Measurements from ENCODE around the gene FMR1.

The FMR1 gene

GRCh38 chrX:147884958-147885357 is 26.8 kb upstream of the FMR1 start:
- TF ChIP-seq POLR2AphosphoS5 (IDR thresholded peaks at IDR 0.05; ENCODE audit: low read depth, low read length): no peak
- TF ChIP-seq REST (IDR thresholded peaks at IDR 0.05; ENCODE audit: insufficient read depth in 1 of 2, low read depth in 2 of 2, low read length in 2 of 2): no peak
- no peak for TF ChIP-seq TAF1 (IDR thresholded peaks at IDR 0.05; ENCODE audit: borderline replicate concordance, insufficient read depth, low read length)
- no peak for TF ChIP-seq FOXP2 (optimal IDR thresholded peaks at IDR 0.05; ENCODE audit: borderline replicate concordance, extremely low read depth, extremely low read length, insufficient read depth)
- no peak for TF ChIP-seq SIN3A (IDR thresholded peaks at IDR 0.05; ENCODE audit: borderline replicate concordance, insufficient read depth, low read length)

- TF ChIP-seq FOXP2 (optimal IDR thresholded peaks at IDR 0.05; ENCODE audit: borderline replicate concordance, extremely low read depth, extremely low read length, insufficient read depth): no peak
- TF ChIP-seq REST (IDR thresholded peaks at IDR 0.05; ENCODE audit: insufficient read depth in 1 of 2, low read depth in 2 of 2, low read length in 2 of 2): no peak
- no peak for TF ChIP-seq POLR2AphosphoS5 (IDR thresholded peaks at IDR 0.05; ENCODE audit: low read depth, low read length)
Measured at GRCh38 chrX:147890756-147891155, 21.0 kb upstream of the FMR1 start.

- TF ChIP-seq POLR2AphosphoS5 (IDR thresholded peaks at IDR 0.05; ENCODE audit: low read depth, low read length) (no peak), TAF1 (IDR thresholded peaks at IDR 0.05; ENCODE audit: borderline replicate concordance, insufficient read depth, low read length) (no peak), SIN3A (IDR thresholded peaks at IDR 0.05; ENCODE audit: borderline replicate concordance, insufficient read depth, low read length) (no peak), FOXP2 (optimal IDR thresholded peaks at IDR 0.05; ENCODE audit: borderline replicate concordance, extremely low read depth, extremely low read length, insufficient read depth) (no peak), REST (IDR thresholded peaks at IDR 0.05; ENCODE audit: insufficient read depth in 1 of 2, low read depth in 2 of 2, low read length in 2 of 2) (no peak)
Measured at GRCh38 chrX:147891896-147892295, 19.8 kb upstream of the FMR1 start.

- TF ChIP-seq POLR2AphosphoS5 (IDR thresholded peaks at IDR 0.05; ENCODE audit: low read depth, low read length) (no peak), SIN3A (IDR thresholded peaks at IDR 0.05; ENCODE audit: borderline replicate concordance, insufficient read depth, low read length) (no peak)
Measured at GRCh38 chrX:147893741-147894140, 18.0 kb upstream of the FMR1 start.

GRCh38 chrX:147894366-147894963 is 17.3 kb upstream of the FMR1 start:
- TF ChIP-seq TAF1 (IDR thresholded peaks at IDR 0.05; ENCODE audit: borderline replicate concordance, insufficient read depth, low read length): no peak
- no peak for TF ChIP-seq FOXP2 (optimal IDR thresholded peaks at IDR 0.05; ENCODE audit: borderline replicate concordance, extremely low read depth, extremely low read length, insufficient read depth)
- no peak for TF ChIP-seq POLR2AphosphoS5 (IDR thresholded peaks at IDR 0.05; ENCODE audit: low read depth, low read length)
- no peak for TF ChIP-seq SIN3A (IDR thresholded peaks at IDR 0.05; ENCODE audit: borderline replicate concordance, insufficient read depth, low read length)
- TF ChIP-seq REST (IDR thresholded peaks at IDR 0.05; ENCODE audit: insufficient read depth in 1 of 2, low read depth in 2 of 2, low read length in 2 of 2): no peak

Measured in PFSK-1 (cell line).